Endothelial cell of umbilical vein (primary cell): ENCODE data around the gene MYO7B. TPM values are rescaled to one million over a fixed set of nuclear protein-coding genes. Genes with fewer than 3 reads are reported as not detected.

Source experiments
- BruUV-seq: library from RNA; stranded (reverse); fragments of 400-500 nt; replicated peaks from 2 replicates; lab custom pipeline; 2021; lab: Mats Ljungman, UMichigan
- CTCF ChIA-PET: fragments of 300-600, 350-600 bp; sonication (Branson Sonifier 250); formaldehyde crosslinking; loops from one replicate; lab custom pipeline; 2021; ENCODE audit warnings: antibody characterized with exemption, inconsistent platforms; lab: Charles Lee
- POLR2A ChIA-PET: fragments of 300-600, 350-600 bp; sonication (Branson Sonifier 250); formaldehyde crosslinking; loops from one replicate; lab custom pipeline; 2021; ENCODE audit warnings: antibody characterized with exemption, inconsistent platforms; lab: Charles Lee
- DNase-seq: peaks from one replicate; pipeline ENCODE4 v3.0.0-alpha.2; 2011; ENCODE audit warnings: low read depth, low spot score
- FAIRE-seq: peaks from 2 replicates; lab custom pipeline; 2011; peaks lifted over from hg19 to GRCh38; lab: Jason Lieb, UNC
- H2AFZ ChIP-seq: 2 replicates; pipeline ENCODE4 v1.6.0; 2012; ENCODE audit warnings: low read depth, low read length, control low read depth, inconsistent platforms
- H3K27ac ChIP-seq: 2 replicates; pipeline ENCODE4 v1.5.1; 2011; ENCODE audit warnings: low read depth, mild to moderate bottlenecking, control low read depth, low read length, moderate library complexity; ENCODE audit not compliant: insufficient read depth
- H3K27me3 ChIP-seq, 2 experiments: 2 replicates each; pipeline versions ENCODE4 v1.6.0 to v1.6.1; 2011; ENCODE audit warnings: low read length in 2 of 2, mixed read lengths in 1 of 2; ENCODE audit not compliant: control insufficient read depth in 2 of 2, insufficient read depth in 2 of 2
- H3K36me3 ChIP-seq, 2 experiments: 2 replicates in 1 of 2; 3 replicates in 1 of 2; pipeline ENCODE4 v1.5.1; 2011; ENCODE audit warnings: low read length in 2 of 2, mild to moderate bottlenecking in 1 of 2, moderate library complexity in 1 of 2; ENCODE audit not compliant: control insufficient read depth in 2 of 2, insufficient read depth in 2 of 2; ENCODE audit errors: extremely low read depth in 1 of 2
- H3K4me1 ChIP-seq: 3 replicates; pipeline ENCODE4 v1.5.1; 2011; ENCODE audit warnings: mild to moderate bottlenecking, low read length; ENCODE audit not compliant: control insufficient read depth, insufficient read depth; ENCODE audit errors: extremely low read depth
- H3K4me2 ChIP-seq: 2 replicates; pipeline ENCODE4 v1.6.1; 2011; ENCODE audit warnings: low read length, control low read depth, mixed read lengths; ENCODE audit not compliant: insufficient read depth
- H3K4me3 ChIP-seq, 3 experiments: fragments of 200-600 bp in 1 of 3; sonication (generic), shearing (Covaris generic) in 1 of 3; replicated peaks in 1 of 3; 2 replicates each; pipeline ENCODE4 v1.5.1; 2011 to 2016; ENCODE audit warnings: control low read depth in 3 of 3, low read length in 3 of 3, mild to moderate bottlenecking in 2 of 3, inconsistent platforms in 1 of 3, low read depth in 1 of 3, moderate library complexity in 1 of 3; ENCODE audit not compliant: insufficient read depth in 1 of 3
- H3K79me2 ChIP-seq: 2 replicates; pipeline ENCODE4 v1.6.0; 2012; ENCODE audit warnings: low read length, inconsistent platforms; ENCODE audit not compliant: control insufficient read depth, insufficient read depth
- H3K9ac ChIP-seq: replicated peaks from 2 replicates; pipeline ENCODE3; 2011; ENCODE audit warnings: low read length, control low read depth; ENCODE audit not compliant: insufficient read depth; ENCODE audit errors: extremely low read depth
- H3K9me1 ChIP-seq: replicated peaks from 3 replicates; pipeline ENCODE4 v1.6.0; 2011; ENCODE audit warnings: mild to moderate bottlenecking, low read length; ENCODE audit not compliant: control insufficient read depth, insufficient read depth; ENCODE audit errors: extremely low read depth
- H3K9me3 ChIP-seq: replicated peaks from 2 replicates; pipeline ENCODE4 v1.5.1; 2012; ENCODE audit warnings: low read length, inconsistent platforms; ENCODE audit not compliant: control insufficient read depth, insufficient read depth
- H4K20me1 ChIP-seq: replicated peaks from 2 replicates; pipeline ENCODE3; 2011; ENCODE audit warnings: mild to moderate bottlenecking, low read length; ENCODE audit not compliant: control insufficient read depth, insufficient read depth; ENCODE audit errors: extremely low read depth
- EZH2 ChIP-seq: IDR thresholded peaks from 2 replicates; pipeline ENCODE4 v1.6.1; 2012; ENCODE audit warnings: borderline replicate concordance, low read depth, mild to moderate bottlenecking, moderate library complexity, low read length, inconsistent platforms; ENCODE audit not compliant: severe bottlenecking
- FOS ChIP-seq: IDR thresholded peaks from 2 replicates; pipeline ENCODE4 v1.6.1; 2011; ENCODE audit warnings: mild to moderate bottlenecking, low read length, moderate library complexity, borderline replicate concordance; ENCODE audit not compliant: insufficient read depth
- GATA2 ChIP-seq: IDR thresholded peaks from 2 replicates; pipeline ENCODE4 v1.7.0; 2011; ENCODE audit warnings: low read depth, mild to moderate bottlenecking, moderate library complexity, mixed read lengths, low read length; ENCODE audit not compliant: insufficient read length, insufficient read depth
- JUN ChIP-seq: IDR thresholded peaks from 2 replicates; pipeline ENCODE4 v1.6.1; 2011; ENCODE audit warnings: borderline replicate concordance, low read depth; ENCODE audit not compliant: insufficient read length, insufficient read depth
- MYC ChIP-seq: IDR thresholded peaks from one replicate; pipeline ENCODE4 v1.6.1; 2011; ENCODE audit warnings: mild to moderate bottlenecking, low read depth, low read length
- POLR2A ChIP-seq: IDR thresholded peaks from 2 replicates; pipeline ENCODE4 v1.6.1; 2012; ENCODE audit warnings: low read depth, mild to moderate bottlenecking, control low read depth, low read length
- POLR2AphosphoS5 ChIP-seq: IDR thresholded peaks from 2 replicates; pipeline ENCODE4 v1.6.1; 2012; ENCODE audit warnings: low read depth, mild to moderate bottlenecking, control low read depth, low read length, moderate library complexity; ENCODE audit not compliant: insufficient read depth
- dilution Hi-C: fragments of 300-500 bp; cut with MboI; formaldehyde crosslinking; loops from one replicate; pipeline ENCODE4 v1.15.0; 2019; ENCODE audit warnings: low sequenced_read_pairs; ENCODE audit not compliant: extremely low pct_ligation_motif_present
- intact Hi-C: fragments of 100-400 bp; cut with micrococcal nuclease; formaldehyde crosslinking; loops from one replicate; pipeline ENCODE4 v1.10.0; 2022
- polyA plus RNA-seq, 4 experiments: library from polyadenylated mRNA; depleted of rRNA in 3 of 4; stranded (reverse) in 3 of 4; unstranded in 1 of 4; fragments of >200 nt; gene quantifications; 2 replicates each; pipeline versions ENCODE4 v1.2.1 to v1.2.3, GENCODE V29; 2011 to 2012; ENCODE audit warnings: missing spikeins in 1 of 4
- total RNA-seq: library from RNA; stranded (reverse); gene quantifications from 2 replicates; pipeline ENCODE4 v1.2.3, GENCODE V29; 2021
- TF ChIP-seq, protein P1 (sequence below), 2 donors: IDR thresholded peaks; 1 replicate in 1 of 2; 2 replicates in 1 of 2; pipeline ENCODE4 v1.5.1; 2011; ENCODE audit warnings: low read length in 2 of 2, mild to moderate bottlenecking in 2 of 2, moderate library complexity in 2 of 2, control low read depth in 1 of 2, inconsistent platforms in 1 of 2, low read depth in 1 of 2; ENCODE audit not compliant: insufficient read depth in 1 of 2; ENCODE audit errors: extremely low read depth in 1 of 2
- TF ChIP-seq, protein P2 (sequence below): IDR thresholded peaks from 2 replicates; pipeline ENCODE4 v1.6.1; 2011; ENCODE audit not compliant: insufficient read depth, insufficient read length

Gene MYO7B
- total and polyA plus RNA-seq, 2 donors (not counting 3 experiments of a cell fraction or from before 2014, with no cell fraction given) = 0.17 TPM; not detected in 1

DNA sequence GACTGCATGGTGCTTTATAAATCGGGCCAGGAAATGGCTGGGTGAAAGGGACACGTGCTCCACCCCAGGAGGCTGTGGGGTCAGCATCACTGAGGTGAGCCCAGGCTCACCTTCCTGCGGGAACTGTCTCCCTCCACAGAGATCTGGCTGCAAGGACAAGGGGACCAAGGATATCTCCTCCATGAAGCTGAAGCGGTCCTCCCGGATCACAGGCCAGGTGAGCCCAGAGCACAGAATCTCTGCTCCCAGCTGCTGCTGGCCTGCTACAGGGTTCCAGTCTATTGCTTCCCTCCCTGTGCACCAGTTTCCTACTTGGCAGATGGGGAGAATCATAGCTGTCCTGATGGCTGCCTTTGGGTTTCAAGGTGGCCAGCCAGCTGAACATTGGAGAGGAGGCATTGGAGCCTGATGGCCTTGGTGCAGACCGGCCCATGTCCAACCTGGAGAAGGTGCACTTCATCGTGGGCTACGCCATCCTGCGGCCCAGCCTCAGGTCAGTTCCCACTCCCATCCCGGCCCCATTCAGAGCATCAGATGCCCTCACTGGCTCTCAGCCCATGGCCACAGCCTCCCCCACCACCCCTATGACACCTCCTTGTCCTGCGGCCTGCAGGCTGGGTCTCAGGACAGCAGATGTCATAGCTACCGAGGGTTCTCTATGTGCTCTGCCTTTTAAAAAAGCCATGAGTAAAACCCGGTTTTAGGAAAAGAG is 76.8 kb downstream of the MYO7B start:
- Histone ChIP-seq H3K4me3 (no peak overlapping the region), H3K9me3 (no peaks in the 10 kb centered on the region), H3K4me1 (no peaks in the 10 kb centered on the region), H3K36me3 (no peaks in the 10 kb centered on the region), H3K27ac (no peak overlapping the region), H3K4me2 (no peak overlapping the region), H3K9me1 (no peaks in the 10 kb centered on the region), H4K20me1 (no peaks in the 10 kb centered on the region), H3K79me2 (no peaks in the 10 kb centered on the region), H2AFZ (no peak overlapping the region), H3K27me3 (peaks cover 5 to 9% of the 10 kb centered on the region in 2 experiments), H3K9ac (no peak overlapping the region)
- intact Hi-C loops = no loop called here
- FAIRE-seq (no peak), DNase-seq (no peak)
- ChIA-PET POLR2A (no interaction called here), CTCF (interaction anchor here (3.1 kb wide), 1 partner anchor 21 kb away, joined by 23 read pairs; no protein-coding TSS in a partner anchor)
- TF ChIP-seq GATA2 (no peak), EZH2 (no peak), MYC (no peak), JUN (no peak), POLR2A (no peak), POLR2AphosphoS5 (no peak), FOS (no peak)
- TF ChIP-seq, protein P1, sequence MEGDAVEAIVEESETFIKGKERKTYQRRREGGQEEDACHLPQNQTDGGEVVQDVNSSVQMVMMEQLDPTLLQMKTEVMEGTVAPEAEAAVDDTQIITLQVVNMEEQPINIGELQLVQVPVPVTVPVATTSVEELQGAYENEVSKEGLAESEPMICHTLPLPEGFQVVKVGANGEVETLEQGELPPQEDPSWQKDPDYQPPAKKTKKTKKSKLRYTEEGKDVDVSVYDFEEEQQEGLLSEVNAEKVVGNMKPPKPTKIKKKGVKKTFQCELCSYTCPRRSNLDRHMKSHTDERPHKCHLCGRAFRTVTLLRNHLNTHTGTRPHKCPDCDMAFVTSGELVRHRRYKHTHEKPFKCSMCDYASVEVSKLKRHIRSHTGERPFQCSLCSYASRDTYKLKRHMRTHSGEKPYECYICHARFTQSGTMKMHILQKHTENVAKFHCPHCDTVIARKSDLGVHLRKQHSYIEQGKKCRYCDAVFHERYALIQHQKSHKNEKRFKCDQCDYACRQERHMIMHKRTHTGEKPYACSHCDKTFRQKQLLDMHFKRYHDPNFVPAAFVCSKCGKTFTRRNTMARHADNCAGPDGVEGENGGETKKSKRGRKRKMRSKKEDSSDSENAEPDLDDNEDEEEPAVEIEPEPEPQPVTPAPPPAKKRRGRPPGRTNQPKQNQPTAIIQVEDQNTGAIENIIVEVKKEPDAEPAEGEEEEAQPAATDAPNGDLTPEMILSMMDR (IDR thresholded peaks at IDR 0.05; ENCODE audit: extremely low read depth in 1 of 2, insufficient read depth in 1 of 2, low read depth in 1 of 2, low read length in 2 of 2) = no peak
- TF ChIP-seq, protein P2, sequence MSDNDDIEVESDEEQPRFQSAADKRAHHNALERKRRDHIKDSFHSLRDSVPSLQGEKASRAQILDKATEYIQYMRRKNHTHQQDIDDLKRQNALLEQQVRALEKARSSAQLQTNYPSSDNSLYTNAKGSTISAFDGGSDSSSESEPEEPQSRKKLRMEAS = no peak
- no TSS peak for BruUV-seq
- dilution Hi-C loops = no loop called here
